ENCODE data around the gene LTBP4. TPM values are rescaled to one million over a fixed set of nuclear protein-coding genes. Genes with fewer than 3 reads are reported as not detected.
"Not testable (repeated sequence)": the region's sequence is repeated elsewhere in the genome, so short reads cannot be mapped to it uniquely, and the experiment has no call there.

The LTBP4 gene
- polyA plus RNA-seq, 3 donors, result 156 to 325 (median 271) TPM

GRCh38 chr19:40616178-40616577 lies 15.0 kb downstream of the LTBP4 start:
- DNase-seq (ENCODE audit: extremely low read depth in 1 of 11, low read depth in 9 of 11, low spot score in 4 of 11), result no peak

- DNase-seq (ENCODE audit: extremely low read depth in 1 of 11, low read depth in 9 of 11, low spot score in 4 of 11), result no peak
These were observed 15.8 kb downstream of the LTBP4 start for GRCh38 chr19:40616941-40617340.

GRCh38 chr19:40617961-40618360 lies 16.8 kb downstream of the LTBP4 start:
- DNase-seq (ENCODE audit: extremely low read depth in 1 of 11, low read depth in 9 of 11, low spot score in 4 of 11), result no peak

DNA sequence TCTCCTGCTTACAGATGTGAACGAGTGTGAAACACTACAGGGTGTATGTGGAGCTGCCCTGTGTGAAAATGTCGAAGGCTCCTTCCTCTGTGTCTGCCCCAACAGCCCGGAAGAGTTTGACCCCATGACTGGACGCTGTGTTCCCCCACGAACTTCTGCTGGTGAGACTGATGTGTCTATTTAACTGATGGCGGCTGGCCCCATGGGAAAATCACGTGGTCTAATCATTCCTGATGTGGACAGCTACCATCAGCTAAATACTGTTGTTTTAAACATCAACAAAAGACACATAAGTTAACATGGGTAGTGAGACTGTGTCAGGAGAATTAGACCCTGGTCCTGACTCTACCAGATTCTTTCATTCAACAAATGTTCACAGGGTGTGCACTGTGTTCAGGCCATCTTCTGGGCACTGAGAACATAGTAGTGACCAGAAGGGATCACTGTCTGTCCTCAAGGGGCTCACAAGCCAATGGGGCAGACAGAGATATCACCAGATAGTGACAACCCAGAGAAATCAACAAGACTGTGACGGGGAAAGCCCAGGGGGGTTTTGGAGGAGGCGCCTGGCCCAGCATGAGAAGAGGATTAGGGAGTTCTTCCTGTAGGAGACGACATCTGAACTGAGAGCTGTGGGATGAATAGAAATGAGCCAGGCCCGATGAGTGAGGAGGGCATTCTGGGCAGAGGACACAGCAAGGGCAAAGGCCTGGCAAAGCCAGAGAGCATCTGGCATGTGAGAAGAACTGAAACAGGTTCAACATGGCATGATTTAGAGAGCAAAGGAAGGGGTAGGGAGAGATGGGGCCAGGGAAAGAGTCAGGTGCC lies 18.4 kb downstream of the LTBP4 start:
- DNase-seq (ENCODE audit: extremely low read depth in 1 of 11, low read depth in 9 of 11, low spot score in 4 of 11), result no peak

DNA sequence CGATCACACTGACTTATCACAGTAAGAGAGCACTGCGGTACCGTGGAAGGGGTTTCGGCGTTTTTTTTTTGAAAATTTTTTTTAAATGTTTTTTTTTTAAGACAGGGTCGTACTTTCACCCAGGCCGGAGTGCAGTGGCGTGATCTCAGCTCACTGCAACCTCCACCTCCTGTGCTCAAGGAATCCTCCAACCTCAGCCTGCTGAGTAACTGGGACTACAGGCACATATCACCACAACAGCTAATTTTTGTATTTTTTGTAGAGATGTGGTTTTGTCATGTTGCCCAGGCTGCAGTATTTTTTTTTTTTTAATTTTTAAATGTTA lies 19.0 kb downstream of the LTBP4 start:
- DNase-seq (ENCODE audit: extremely low read depth in 1 of 11, low read depth in 9 of 11, low spot score in 4 of 11), result no peak

DNA sequence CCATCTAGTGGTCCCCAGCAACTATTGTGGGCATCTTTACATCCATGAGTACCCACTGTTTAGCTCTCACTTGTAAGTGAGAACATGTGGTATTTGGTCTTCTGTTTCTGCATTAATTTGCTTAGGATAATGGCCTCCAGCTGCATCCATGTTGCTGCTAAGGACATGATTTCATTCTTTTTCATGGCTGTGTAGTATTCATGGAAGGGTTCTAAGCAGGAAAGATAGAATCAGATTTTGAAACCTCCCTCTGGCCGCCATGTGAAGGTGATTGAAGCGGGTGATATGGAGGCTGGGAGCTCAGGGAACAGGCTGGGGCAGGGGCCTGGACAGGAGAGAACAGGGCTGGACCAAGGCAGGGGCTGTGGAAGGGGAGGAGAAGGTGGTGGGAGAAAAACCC lies 20.1 kb downstream of the LTBP4 start:
- DNase-seq (ENCODE audit: extremely low read depth in 1 of 11, low read depth in 9 of 11, low spot score in 4 of 11), result no peak

- no peak for DNase-seq (ENCODE audit: extremely low read depth in 1 of 11, low read depth in 9 of 11, low spot score in 4 of 11)
These were observed 21.0 kb downstream of the LTBP4 start for GRCh38 chr19:40621966-40622772.

- DNase-seq (ENCODE audit: extremely low read depth in 1 of 11, low read depth in 9 of 11, low spot score in 4 of 11), result no peak
These were observed 21.6 kb downstream of the LTBP4 start for GRCh38 chr19:40622773-40623075.

DNA sequence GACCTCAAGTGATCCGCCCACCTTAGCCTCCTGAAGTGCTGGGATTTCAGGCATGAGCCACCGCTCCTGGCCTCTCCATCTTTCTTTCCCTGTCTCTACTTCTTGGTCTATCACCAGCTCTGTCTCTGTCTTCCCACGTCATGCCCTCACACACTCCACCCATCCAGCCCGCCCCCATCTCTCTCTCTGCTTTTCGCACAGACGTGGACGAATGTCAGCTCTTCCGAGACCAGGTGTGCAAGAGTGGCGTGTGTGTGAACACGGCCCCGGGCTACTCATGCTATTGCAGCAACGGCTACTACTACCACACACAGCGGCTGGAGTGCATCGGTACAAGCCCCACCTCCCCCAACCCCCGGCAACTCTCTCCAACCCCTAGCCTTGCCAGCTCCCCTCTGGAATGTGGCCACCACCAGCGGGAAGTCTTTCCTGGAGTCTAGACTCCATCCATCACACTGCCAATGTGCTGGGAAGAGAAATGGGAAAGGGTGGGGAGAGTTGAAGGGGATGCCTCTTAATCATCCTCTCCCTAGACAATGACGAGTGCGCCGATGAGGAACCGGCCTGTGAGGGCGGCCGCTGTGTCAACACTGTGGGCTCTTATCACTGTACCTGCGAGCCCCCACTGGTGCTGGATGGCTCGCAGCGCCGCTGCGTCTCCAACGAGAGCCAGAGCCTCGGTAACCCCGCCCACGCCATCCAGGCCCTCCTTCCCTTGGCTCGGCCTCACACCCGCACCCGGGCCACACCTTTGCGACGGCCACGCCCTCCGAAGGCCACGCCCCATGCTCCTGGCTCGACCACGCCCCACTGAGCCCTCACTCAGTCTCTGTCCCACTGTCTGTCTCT lies 22.5 kb downstream of the LTBP4 start:
- no peak for DNase-seq (ENCODE audit: extremely low read depth in 1 of 11, low read depth in 9 of 11, low spot score in 4 of 11)

DNA sequence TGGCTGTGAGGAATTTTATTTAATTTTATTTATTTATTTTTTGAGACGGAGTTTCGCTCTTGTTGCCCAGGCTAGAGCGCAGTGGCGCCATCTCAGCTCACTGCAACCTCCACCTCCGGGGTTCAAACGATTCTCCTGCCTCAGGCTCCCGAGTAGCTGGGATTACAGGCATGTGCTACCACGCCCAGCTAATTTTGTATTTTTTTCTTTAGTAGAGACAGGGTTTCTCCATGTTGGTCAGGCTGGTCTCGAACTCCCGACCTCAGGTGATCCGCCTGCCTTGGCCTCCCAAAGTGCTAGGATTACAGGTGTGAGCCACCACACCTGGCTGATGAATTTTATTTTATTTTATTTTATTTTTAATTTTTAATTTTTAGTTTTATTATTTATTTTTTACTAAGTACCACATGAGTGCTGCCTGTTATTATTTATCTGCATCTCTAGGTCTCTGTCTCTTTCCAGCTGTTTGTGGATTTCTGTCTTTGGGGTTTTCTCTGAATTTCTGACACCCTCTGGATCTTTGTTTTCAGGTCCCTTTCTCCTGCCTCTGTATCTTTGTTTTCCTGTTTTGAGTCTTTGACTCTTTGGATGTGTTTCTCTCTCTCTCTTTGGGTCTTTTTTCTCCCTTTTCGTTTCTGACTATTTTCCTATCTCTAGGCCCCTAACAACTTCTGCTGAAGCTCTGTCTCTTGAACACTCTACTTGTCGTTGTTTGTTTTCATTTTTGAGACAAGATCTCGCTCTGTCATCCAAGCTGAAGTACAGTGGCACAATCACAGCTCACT lies 23.4 kb downstream of the LTBP4 start:
- DNase-seq (ENCODE audit: extremely low read depth in 1 of 11, low read depth in 9 of 11, low spot score in 4 of 11), result not testable (repeated sequence)

DNA sequence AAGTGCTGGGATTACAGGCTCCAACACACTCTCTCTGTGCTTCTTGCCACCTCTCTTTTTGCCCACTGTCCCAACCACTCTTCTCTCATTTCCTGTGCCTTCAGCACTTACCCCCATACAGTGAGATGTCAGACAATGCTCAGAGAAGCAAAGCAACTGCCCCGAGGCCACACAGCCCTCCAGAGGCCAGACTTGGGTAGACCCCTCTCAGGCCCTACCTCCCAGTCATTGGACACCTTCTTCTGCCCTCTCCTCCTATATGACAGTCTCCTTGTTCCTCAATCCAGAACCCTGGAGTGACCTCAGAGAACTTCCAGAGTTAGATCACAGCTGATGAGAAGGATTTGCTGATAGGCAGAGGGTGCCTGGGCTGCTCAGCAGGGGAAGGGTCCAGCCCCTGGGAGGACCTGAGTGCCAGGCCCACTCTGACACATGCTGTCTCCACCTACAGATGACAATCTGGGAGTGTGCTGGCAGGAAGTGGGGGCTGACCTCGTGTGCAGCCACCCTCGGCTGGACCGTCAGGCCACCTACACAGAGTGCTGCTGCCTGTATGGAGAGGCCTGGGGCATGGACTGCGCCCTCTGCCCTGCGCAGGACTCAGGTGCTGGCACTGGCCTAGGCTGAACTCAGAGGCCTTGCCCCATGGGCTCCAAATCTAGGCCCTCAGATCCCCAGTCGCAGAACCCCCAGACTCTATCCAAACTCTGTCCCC lies 24.4 kb downstream of the LTBP4 start:
- DNase-seq (ENCODE audit: extremely low read depth in 1 of 11, low read depth in 9 of 11, low spot score in 4 of 11), result no peak

GRCh38 chr19:40626918-40627317 lies 25.7 kb downstream of the LTBP4 start:
- no peak for DNase-seq (ENCODE audit: extremely low read depth in 1 of 11, low read depth in 9 of 11, low spot score in 4 of 11)

- DNase-seq (ENCODE audit: extremely low read depth in 1 of 11, low read depth in 9 of 11, low spot score in 4 of 11), result no peak
These were observed 26.5 kb downstream of the LTBP4 start for GRCh38 chr19:40627486-40628279.

DNA sequence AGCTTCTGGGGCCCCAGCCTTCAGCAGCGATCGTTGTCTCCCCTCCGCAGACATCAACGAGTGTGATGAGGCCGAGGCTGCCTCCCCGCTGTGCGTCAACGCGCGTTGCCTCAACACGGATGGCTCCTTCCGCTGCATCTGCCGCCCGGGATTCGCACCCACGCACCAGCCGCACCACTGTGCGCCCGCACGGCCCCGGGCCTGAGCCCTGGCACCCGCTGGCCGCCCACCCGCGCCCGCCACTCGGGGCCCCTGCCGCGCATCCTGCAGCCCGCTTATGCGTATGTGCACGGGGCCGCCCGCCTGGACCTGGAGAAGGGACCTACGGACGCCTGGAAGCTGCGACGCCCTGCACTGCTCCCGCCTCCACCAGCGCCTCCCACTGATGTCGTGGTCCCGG lies 28.2 kb downstream of the LTBP4 start:
- no peak for DNase-seq (ENCODE audit: extremely low read depth in 1 of 11, low read depth in 9 of 11, low spot score in 4 of 11)

GRCh38 chr19:40630571-40631160 lies 29.5 kb downstream of the LTBP4 start:
- DNase-seq (ENCODE audit: extremely low read depth in 1 of 11, low read depth in 9 of 11, low spot score in 4 of 11), result no peak

DNA sequence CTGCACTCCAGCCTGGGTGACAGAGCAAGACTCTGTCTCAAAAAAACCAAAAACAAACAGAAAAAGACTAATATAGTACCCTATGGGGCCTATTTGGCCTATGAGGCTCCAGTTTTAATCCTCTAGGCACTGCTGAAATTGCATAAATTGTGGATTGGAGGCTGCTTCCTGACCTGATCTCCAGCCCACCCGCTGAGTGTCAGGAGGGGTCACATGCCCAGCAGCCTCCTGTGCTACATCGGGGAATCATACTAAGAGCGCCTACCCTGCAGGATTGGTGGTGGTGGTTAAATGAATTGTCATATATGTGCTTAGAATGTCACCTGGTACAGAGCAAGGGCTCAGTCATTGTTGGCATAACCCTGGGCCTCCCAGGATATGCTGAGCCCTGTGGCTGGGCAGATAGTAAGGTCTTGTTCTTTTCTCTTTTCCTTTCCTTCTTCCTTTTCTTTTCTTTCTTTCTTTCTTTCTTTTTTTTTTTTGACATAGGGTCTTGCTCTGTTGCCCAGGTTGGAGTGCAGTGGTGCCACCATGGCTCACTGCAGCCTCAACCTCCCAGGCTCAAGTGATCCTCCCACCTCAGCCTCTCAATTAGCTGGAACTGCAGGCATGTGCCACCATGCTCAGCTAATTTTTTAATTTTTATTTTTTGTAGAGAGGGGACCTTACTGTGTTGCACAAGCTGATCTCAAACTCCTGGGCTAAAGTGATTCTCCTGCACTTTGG lies 31.3 kb downstream of the LTBP4 start:
- DNase-seq (ENCODE audit: extremely low read depth in 1 of 11, low read depth in 9 of 11, low spot score in 4 of 11), result no peak

DNA sequence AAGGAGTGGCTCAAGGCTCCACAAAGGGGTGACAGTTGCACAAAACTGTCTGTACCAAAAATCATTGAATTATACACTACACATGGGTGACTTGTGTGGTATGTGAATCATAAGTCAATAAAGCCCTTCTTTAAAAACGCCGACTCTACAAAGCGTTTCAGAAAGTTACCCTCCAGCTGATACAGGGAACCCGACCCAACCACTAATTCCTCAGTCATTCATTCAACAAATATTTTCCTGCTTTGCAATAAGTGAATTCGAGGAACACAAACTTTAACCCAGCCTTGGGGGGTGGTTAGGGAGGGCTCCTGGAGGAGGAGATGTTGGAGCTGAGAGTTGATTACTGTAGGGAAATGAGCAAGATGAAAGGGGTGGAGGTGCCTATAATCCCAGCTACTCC lies 32.0 kb downstream of the LTBP4 start:
- no peak for DNase-seq (ENCODE audit: extremely low read depth in 1 of 11, low read depth in 9 of 11, low spot score in 4 of 11)
